ENCODE data around the gene TCF7L2.

DNA sequence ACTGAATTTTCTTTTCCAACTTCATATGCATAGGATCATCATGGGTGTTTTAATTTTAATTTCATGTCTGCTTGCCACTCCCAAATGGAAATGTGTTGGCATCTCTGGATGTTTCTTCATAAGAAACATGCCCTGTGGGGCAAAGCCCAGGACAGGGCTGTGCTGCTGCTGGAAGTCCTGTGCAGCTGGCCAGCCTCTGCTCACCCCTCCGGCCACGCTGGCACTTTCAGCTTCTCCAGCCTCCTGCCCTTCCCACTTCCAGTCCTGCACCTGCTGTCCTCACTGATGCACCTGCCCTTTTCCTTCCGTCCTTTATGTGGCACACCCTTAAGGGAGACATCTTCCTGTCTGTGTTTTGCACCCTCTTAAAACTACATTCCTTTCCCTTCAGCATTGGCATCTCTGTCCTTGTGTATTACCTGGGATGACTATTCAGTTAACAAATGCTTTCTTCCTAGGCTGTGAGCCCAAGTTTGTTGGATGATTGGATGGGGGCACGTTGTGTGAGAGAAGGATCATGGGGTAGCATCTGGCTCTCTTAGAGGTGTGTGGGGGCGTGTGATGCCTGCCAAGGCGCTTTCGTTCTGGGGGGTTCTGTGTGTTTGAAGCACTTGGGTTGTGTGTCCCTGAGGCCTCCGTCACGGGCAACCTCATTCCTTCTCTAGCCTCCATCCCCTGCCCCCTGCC is 56.8 kb downstream of the TCF7L2 start:
- TF ChIP-seq CTCF (IDR thresholded peaks at IDR 0.05): no peak
- no peak for TF ChIP-seq POLR2A (IDR thresholded peaks at IDR 0.05)
